K562 (cell line): ENCODE data around the gene HEATR1.

Experiments used
- CTCF ChIP-seq, 3 experiments: IDR thresholded peaks in 2 of 3; conservative IDR thresholded peaks in 1 of 3; 2 replicates each; pipeline ENCODE4 v1.5.1; 2011 to 2012; ENCODE audit warnings: low read length in 3 of 3, mild to moderate bottlenecking in 3 of 3, control low read depth in 2 of 3, improper control_type of control experiment in 1 of 3, inconsistent platforms in 1 of 3, low read depth in 1 of 3, mixed read lengths in 1 of 3, moderate library complexity in 1 of 3; ENCODE audit not compliant: insufficient read depth in 2 of 3
- NR1H2 ChIP-seq: sonication (generic); formaldehyde crosslinking; IDR thresholded peaks from 2 replicates; pipeline ENCODE4 v1.4.0; 2020; ENCODE audit warnings: mild to moderate bottlenecking, missing genetic modification reagents
- POLR2A ChIP-seq: fragments of 450-650 bp; conservative IDR thresholded peaks from 2 replicates; pipeline ENCODE4 v1.6.1; 2016
- SMAD4 ChIP-seq: fragments of 250-450 bp; sonication (Bioruptor Pico); conservative IDR thresholded peaks from 2 replicates; pipeline ENCODE4 v1.8.0; 2021; ENCODE audit warnings: inconsistent platforms, mild to moderate bottlenecking, moderate library complexity

- TF ChIP-seq CTCF (IDR thresholded peaks at IDR 0.05 in 2 of 3, conservative IDR thresholded peaks at IDR 0.05 in 1 of 3; ENCODE audit: insufficient read depth in 2 of 3, low read depth in 1 of 3, low read length in 3 of 3): no peak
- no peak for TF ChIP-seq NR1H2 (CRISPR knock-in tag)
- no peak for TF ChIP-seq SMAD4
- TF ChIP-seq POLR2A: no peak
Observed at GRCh38 chr1:236615399-236616148, 11.3 kb upstream of the HEATR1 start.
